ENCODE data around the gene ETNPPL.
"Not testable (repeated sequence)": the region's sequence is repeated elsewhere in the genome, so short reads cannot be mapped to it uniquely, and the experiment has no call there.

- TF ChIP-seq CTCF, POLR2A (IDR thresholded peaks at IDR 0.05): not testable (repeated sequence)
Observed at GRCh38 chr4:108710578-108710977, 52.3 kb downstream of the ETNPPL start.
